IMR-90 (cell line): Measurements from ENCODE around the gene ZNF618. TPM values are rescaled to one million over a fixed set of nuclear protein-coding genes. Genes with fewer than 3 reads are reported as not detected.
A peak's percentile ranks its signal among the peaks of the same experiment; 100 is the strongest.

Experiments
- ATAC-seq: fragments of 200-7000 bp; cut with Tn5 transposase; 2 replicates; pipeline ENCODE4 v1.9.1; 2020; ENCODE audit warnings: low read depth, mild to moderate bottlenecking, moderate library complexity
- BruUV-seq: library from RNA; stranded (reverse); fragments of 400-500 nt; replicated peaks from 2 replicates; lab custom pipeline; 2021; lab: Mats Ljungman, UMichigan
- CTCF ChIA-PET: fragments of 300-600 bp; formaldehyde crosslinking; extraction: SDS; loops from one replicate; lab custom pipeline; 2021; ENCODE audit warnings: antibody characterized with exemption; lab: Yijun Ruan, JAX
- POLR2A ChIA-PET: fragments of 300-600 bp; sonication (Branson Sonifier 250); formaldehyde crosslinking; loops from one replicate; lab custom pipeline; 2022; ENCODE audit warnings: antibody characterized with exemption; ENCODE audit not compliant: unreplicated experiment; lab: Charles Lee
- DNase-seq: peaks from one replicate; pipeline ENCODE4 v3.0.0; 2013
- H2AFZ ChIP-seq: replicated peaks from 2 replicates; pipeline ENCODE3; 2013; ENCODE audit warnings: low read length, mild to moderate bottlenecking; ENCODE audit not compliant: poor library complexity
- H2AK5ac ChIP-seq: 2 replicates; pipeline ENCODE4 v1.6.1; 2013; ENCODE audit warnings: low read depth, low read length, inconsistent platforms
- H2AK9ac ChIP-seq: replicated peaks from 2 replicates; pipeline ENCODE3; 2013; ENCODE audit warnings: mild to moderate bottlenecking, low read depth, low read length, moderate library complexity; ENCODE audit not compliant: poor library complexity
- H2BK120ac ChIP-seq: 2 replicates; pipeline ENCODE4 v1.6.1; 2013; ENCODE audit warnings: low read depth, low read length, inconsistent platforms
- H2BK15ac ChIP-seq: 3 replicates; pipeline ENCODE4 v1.6.1; 2013; ENCODE audit warnings: low read depth, low read length, inconsistent platforms
- H2BK20ac ChIP-seq: 2 replicates; pipeline ENCODE4 v1.6.1; 2013; ENCODE audit warnings: low read depth, mild to moderate bottlenecking, inconsistent platforms, low read length, moderate library complexity
- H2BK5ac ChIP-seq: 2 replicates; pipeline ENCODE4 v1.6.1; 2013; ENCODE audit warnings: mild to moderate bottlenecking, low read depth, low read length, inconsistent platforms; ENCODE audit not compliant: poor library complexity, severe bottlenecking
- H3K14ac ChIP-seq: replicated peaks from 2 replicates; pipeline ENCODE4 v1.6.1; 2013; ENCODE audit warnings: low read depth, low read length, inconsistent platforms
- H3K18ac ChIP-seq: 2 replicates; pipeline ENCODE4 v1.6.1; 2013; ENCODE audit warnings: low read depth, low read length, control low read depth
- H3K23ac ChIP-seq: 2 replicates; pipeline ENCODE4 v1.6.1; 2013; ENCODE audit warnings: low read depth, low read length, inconsistent platforms
- H3K27ac ChIP-seq: 2 replicates; pipeline ENCODE4 v1.5.1; 2013; ENCODE audit warnings: mild to moderate bottlenecking, control low read depth, low read length; ENCODE audit not compliant: insufficient read depth
- H3K27me3 ChIP-seq: 2 replicates; pipeline ENCODE4 v1.6.1; 2013; ENCODE audit warnings: low read length; ENCODE audit not compliant: control insufficient read depth, insufficient read depth
- H3K36me3 ChIP-seq: 2 replicates; pipeline ENCODE4 v1.6.1; 2013; ENCODE audit warnings: low read length, mixed read lengths; ENCODE audit not compliant: control insufficient read depth, insufficient read depth
- H3K4ac ChIP-seq: 2 replicates; pipeline ENCODE4 v1.6.1; 2013; ENCODE audit warnings: low read depth, low read length, inconsistent platforms
- H3K4me1 ChIP-seq: 2 replicates; pipeline ENCODE4 v1.6.1; 2013; ENCODE audit warnings: low read length, mixed read lengths; ENCODE audit not compliant: control insufficient read depth, insufficient read depth
- H3K4me2 ChIP-seq: 2 replicates; pipeline ENCODE4 v1.6.1; 2013; ENCODE audit warnings: low read depth, mild to moderate bottlenecking, control low read depth, low read length, moderate library complexity
- H3K4me3 ChIP-seq: 2 replicates; pipeline ENCODE4 v1.5.1; 2013; ENCODE audit warnings: low read depth, mild to moderate bottlenecking, control low read depth, low read length, moderate library complexity; ENCODE audit not compliant: insufficient read depth
- H3K56ac ChIP-seq: 2 replicates; pipeline ENCODE4 v1.6.1; 2013; ENCODE audit warnings: low read length, inconsistent platforms; ENCODE audit not compliant: insufficient read depth; ENCODE audit errors: extremely low read depth
- H3K79me1 ChIP-seq, 2 experiments: 2 replicates each; pipeline ENCODE4 v1.6.1; 2013; ENCODE audit warnings: low read length in 2 of 2, inconsistent platforms in 1 of 2, low read depth in 1 of 2
- H3K9ac ChIP-seq: 2 replicates; pipeline ENCODE4 v1.6.1; 2013; ENCODE audit warnings: low read depth, low read length, control low read depth
- H3K9me1 ChIP-seq: 2 replicates; pipeline ENCODE4 v1.6.1; 2013; ENCODE audit warnings: low read length, inconsistent platforms; ENCODE audit not compliant: insufficient read depth
- H3K9me3 ChIP-seq: 2 replicates; pipeline ENCODE4 v1.6.1; 2013; ENCODE audit warnings: low read length; ENCODE audit not compliant: control insufficient read depth, insufficient read depth
- H4K20me1 ChIP-seq: 2 replicates; pipeline ENCODE4 v1.6.1; 2013; ENCODE audit warnings: low read length, inconsistent platforms; ENCODE audit not compliant: insufficient read depth
- H4K5ac ChIP-seq: 2 replicates; pipeline ENCODE4 v1.6.1; 2013; ENCODE audit warnings: mild to moderate bottlenecking, low read depth, low read length, control low read depth
- H4K8ac ChIP-seq, 2 experiments: 2 replicates each; pipeline ENCODE4 v1.6.1; 2013; ENCODE audit warnings: low read depth in 2 of 2, low read length in 2 of 2, control low read depth in 1 of 2, inconsistent platforms in 1 of 2
- H4K91ac ChIP-seq: 2 replicates; pipeline ENCODE4 v1.6.1; 2013; ENCODE audit warnings: low read depth, low read length, inconsistent platforms; ENCODE audit not compliant: insufficient read depth
- MAZ ChIP-seq: IDR thresholded peaks from 2 replicates; pipeline ENCODE4 v1.6.1; 2012; ENCODE audit warnings: low read depth, mild to moderate bottlenecking, low read length, improper control_type of control experiment, moderate library complexity, borderline replicate concordance
- RCOR1 ChIP-seq: IDR thresholded peaks from 2 replicates; pipeline ENCODE4 v1.6.1; 2012; ENCODE audit warnings: mild to moderate bottlenecking, low read length, improper control_type of control experiment; ENCODE audit not compliant: insufficient replicate concordance
- WGBS, 2 experiments: methylation state at CpG; one replicate each; pipeline versions ENCODE4 v1.1.5 to v1.1.7; 2013; ENCODE audit warnings: missing lambda C conversion rate in 2 of 2; ENCODE audit not compliant: insufficient read length in 1 of 2; ENCODE audit errors: extremely low coverage in 2 of 2; 5-methylcytosine and 5-hydroxymethylcytosine counted together
- dilution Hi-C: fragments of 300-500 bp; cut with HindIII; formaldehyde crosslinking; loops from one replicate; pipeline ENCODE4 v1.14.3; 2018; ENCODE audit warnings: low sequenced_read_pairs; ENCODE audit not compliant: unreplicated experiment
- in situ Hi-C: fragments of 300-500 bp; cut with MboI; formaldehyde crosslinking; loops from 3 replicates; pipeline ENCODE4 v1.14.3; 2019; ENCODE audit warnings: low sequenced_read_pairs, inconsistent platforms, mixed read lengths
- intact Hi-C: fragments of 100-400 bp; cut with micrococcal nuclease; formaldehyde crosslinking; loops from 2 replicates; pipeline ENCODE4 v1.10.0; 2022
- polyA plus RNA-seq, 3 experiments: library from polyadenylated mRNA; depleted of rRNA; stranded (reverse); fragments of >200 nt; gene quantifications; 2 replicates each; pipeline ENCODE4 v1.2.3, GENCODE V29; 2012; ENCODE audit warnings: low replicate concordance in 1 of 3
- total RNA-seq: library from RNA; depleted of rRNA; stranded (reverse); fragments of >200 nt; gene quantifications from 2 replicates; pipeline ENCODE4 v1.2.3, GENCODE V29; 2012
- TF ChIP-seq, protein P1 (sequence below): fragments of 150-350 bp; IDR thresholded peaks from 2 replicates; pipeline ENCODE4 v1.6.1; 2016; ENCODE audit warnings: low read depth, mild to moderate bottlenecking, low read length, moderate library complexity, borderline replicate concordance

The ZNF618 gene
- total and polyA plus RNA-seq, 2 of the 4 experiments (the other 2 are of a cell fraction), result 8.2 to 9.4 TPM

DNA sequence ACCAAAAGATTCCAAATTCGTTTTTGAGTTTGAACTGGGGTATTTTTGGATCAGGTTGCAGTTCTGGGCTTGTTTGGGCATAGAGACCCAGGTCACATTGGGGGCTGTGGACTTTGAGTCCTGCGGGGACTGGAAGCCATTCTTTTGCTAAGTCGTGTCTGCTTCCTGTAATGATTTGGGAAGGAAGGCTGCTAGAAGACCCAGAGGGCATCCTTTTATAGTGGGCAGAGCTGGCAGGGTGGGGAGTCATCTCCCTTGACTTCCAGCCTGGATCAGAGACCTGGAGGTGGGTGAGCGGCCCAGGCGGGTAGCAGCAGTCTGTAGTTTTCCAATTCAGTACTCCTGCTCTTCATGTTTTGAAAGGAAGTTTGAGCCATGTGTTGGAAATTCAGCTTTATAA, 11.3 kb downstream of the ZNF618 start:
- peaks cover 4% of the 10 kb centered on the region for H3K36me3 ChIP-seq
- H2BK15ac ChIP-seq, result no peak overlapping the region
- no peaks in the 10 kb centered on the region for H3K27me3 ChIP-seq
- peaks cover 56% of the 10 kb centered on the region for H4K20me1 ChIP-seq
- H3K79me1 ChIP-seq, result peaks cover 38 to 88% of the 10 kb centered on the region in 2 experiments
- H3K18ac ChIP-seq, result no peak overlapping the region
- H2AK9ac ChIP-seq, result no peak overlapping the region
- peak overlapping the region; percentile 46 for H4K5ac ChIP-seq
- no CpG with 5 or more reads among the region's 5 CpGs for WGBS, 2 experiments
- no peak overlapping the region for H3K4ac ChIP-seq
- no peak overlapping the region for H3K56ac ChIP-seq
- no peak overlapping the region for H4K8ac ChIP-seq
- BruUV-seq, result no TSS peak
- CTCF ChIA-PET, result no interaction called here
- H3K27ac ChIP-seq, result no peak overlapping the region
- no peak for ATAC-seq
- no peak overlapping the region for H3K4me2 ChIP-seq
- peaks cover 15% of the 10 kb centered on the region for H3K4me1 ChIP-seq
- peaks cover 19% of the 10 kb centered on the region for H3K9me1 ChIP-seq
- TF ChIP-seq MAZ, result no peak
- TF ChIP-seq, protein P1, sequence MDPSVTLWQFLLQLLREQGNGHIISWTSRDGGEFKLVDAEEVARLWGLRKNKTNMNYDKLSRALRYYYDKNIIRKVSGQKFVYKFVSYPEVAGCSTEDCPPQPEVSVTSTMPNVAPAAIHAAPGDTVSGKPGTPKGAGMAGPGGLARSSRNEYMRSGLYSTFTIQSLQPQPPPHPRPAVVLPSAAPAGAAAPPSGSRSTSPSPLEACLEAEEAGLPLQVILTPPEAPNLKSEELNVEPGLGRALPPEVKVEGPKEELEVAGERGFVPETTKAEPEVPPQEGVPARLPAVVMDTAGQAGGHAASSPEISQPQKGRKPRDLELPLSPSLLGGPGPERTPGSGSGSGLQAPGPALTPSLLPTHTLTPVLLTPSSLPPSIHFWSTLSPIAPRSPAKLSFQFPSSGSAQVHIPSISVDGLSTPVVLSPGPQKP, result no peak
- TF ChIP-seq RCOR1, result no peak
- peaks cover 2% of the 10 kb centered on the region; the same call in 1 of the 2 replicates for H3K9me3 ChIP-seq
- no peak overlapping the region for H2AK5ac ChIP-seq
- DNase-seq, result no peak
- H4K91ac ChIP-seq, result no peak overlapping the region
- no peak overlapping the region for H3K23ac ChIP-seq
- POLR2A ChIA-PET, result no interaction called here
- in situ Hi-C loops, result no loop called here
- no peak overlapping the region for H3K9ac ChIP-seq
- intact Hi-C loops, result no loop called here
- no peak overlapping the region for H2AFZ ChIP-seq
- H2BK5ac ChIP-seq, result no peak overlapping the region
- dilution Hi-C loops, result no loop called here
- no peak overlapping the region for H3K4me3 ChIP-seq
- no peak overlapping the region for H2BK20ac ChIP-seq
- no peak overlapping the region for H2BK120ac ChIP-seq
- H3K14ac ChIP-seq, result no peak overlapping the region
